ENCODE data around the gene OLA1.

- no peak for TF ChIP-seq EZH2 (IDR thresholded peaks at IDR 0.05)
- TF ChIP-seq POLR2AphosphoS5 (IDR thresholded peaks at IDR 0.05; ENCODE audit: borderline replicate concordance, low read depth, low read length), result no peak
These were observed 202.2 kb downstream of the OLA1 start for GRCh38 chr2:174046172-174046571.

All from SK-N-MC (cell line).